ENCODE measurements around the gene CACNA1C.

GRCh38 chr12:2507814-2508213 is 455.0 kb downstream of the CACNA1C start:
- TF ChIP-seq, protein P1, sequence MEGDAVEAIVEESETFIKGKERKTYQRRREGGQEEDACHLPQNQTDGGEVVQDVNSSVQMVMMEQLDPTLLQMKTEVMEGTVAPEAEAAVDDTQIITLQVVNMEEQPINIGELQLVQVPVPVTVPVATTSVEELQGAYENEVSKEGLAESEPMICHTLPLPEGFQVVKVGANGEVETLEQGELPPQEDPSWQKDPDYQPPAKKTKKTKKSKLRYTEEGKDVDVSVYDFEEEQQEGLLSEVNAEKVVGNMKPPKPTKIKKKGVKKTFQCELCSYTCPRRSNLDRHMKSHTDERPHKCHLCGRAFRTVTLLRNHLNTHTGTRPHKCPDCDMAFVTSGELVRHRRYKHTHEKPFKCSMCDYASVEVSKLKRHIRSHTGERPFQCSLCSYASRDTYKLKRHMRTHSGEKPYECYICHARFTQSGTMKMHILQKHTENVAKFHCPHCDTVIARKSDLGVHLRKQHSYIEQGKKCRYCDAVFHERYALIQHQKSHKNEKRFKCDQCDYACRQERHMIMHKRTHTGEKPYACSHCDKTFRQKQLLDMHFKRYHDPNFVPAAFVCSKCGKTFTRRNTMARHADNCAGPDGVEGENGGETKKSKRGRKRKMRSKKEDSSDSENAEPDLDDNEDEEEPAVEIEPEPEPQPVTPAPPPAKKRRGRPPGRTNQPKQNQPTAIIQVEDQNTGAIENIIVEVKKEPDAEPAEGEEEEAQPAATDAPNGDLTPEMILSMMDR (conservative IDR thresholded peaks at IDR 0.05): no peak
- no peak for TF ChIP-seq ZFX (IDR thresholded peaks at IDR 0.05)

All from C4-2B (cell line).